Retina (tissue), 1 donor: Measurements from ENCODE around the gene MYL2.

Experiments used
- DNase-seq: peaks from one replicate; pipeline ENCODE4 v3.0.0-alpha.2; 2016

MYL2 gene

GRCh38 chr12:110888256-110888991, 32.0 kb downstream of the MYL2 start:
- no peak for DNase-seq

- peak; percentile 51 for DNase-seq
These were observed 35.1 kb downstream of the MYL2 start for GRCh38 chr12:110885152-110885840.

- DNase-seq, result no peak
These were observed 37.1 kb downstream of the MYL2 start for GRCh38 chr12:110883251-110883650.

- no peak for DNase-seq
These were observed 39.7 kb downstream of the MYL2 start for GRCh38 chr12:110880651-110881050.

- no peak for DNase-seq
These were observed 45.6 kb downstream of the MYL2 start for GRCh38 chr12:110874781-110875180.

GRCh38 chr12:110874351-110874750, 46.0 kb downstream of the MYL2 start:
- no peak for DNase-seq

- no peak for DNase-seq
These were observed 48.3 kb downstream of the MYL2 start for GRCh38 chr12:110872100-110872499.

- DNase-seq, result no peak
These were observed 50.6 kb downstream of the MYL2 start for GRCh38 chr12:110869803-110870202.

- DNase-seq, result no peak
These were observed 51.4 kb downstream of the MYL2 start for GRCh38 chr12:110869026-110869425.

GRCh38 chr12:110865521-110865920, 54.9 kb downstream of the MYL2 start:
- DNase-seq, result no peak

- no peak for DNase-seq
These were observed 57.2 kb downstream of the MYL2 start for GRCh38 chr12:110863161-110863560.

GRCh38 chr12:110862329-110862728, 58.0 kb downstream of the MYL2 start:
- no peak for DNase-seq

- DNase-seq, result no peak
These were observed 58.6 kb downstream of the MYL2 start for GRCh38 chr12:110861729-110862128.
